Epidermal melanocyte (primary cell): ENCODE data around the gene ANO9.

ENCODE experiments used
- DNase-seq: peaks from one replicate; pipeline ENCODE4 v3.0.0; 2011; ENCODE audit warnings: low spot score; ENCODE audit not compliant: insufficient read length

The ANO9 gene

DNA sequence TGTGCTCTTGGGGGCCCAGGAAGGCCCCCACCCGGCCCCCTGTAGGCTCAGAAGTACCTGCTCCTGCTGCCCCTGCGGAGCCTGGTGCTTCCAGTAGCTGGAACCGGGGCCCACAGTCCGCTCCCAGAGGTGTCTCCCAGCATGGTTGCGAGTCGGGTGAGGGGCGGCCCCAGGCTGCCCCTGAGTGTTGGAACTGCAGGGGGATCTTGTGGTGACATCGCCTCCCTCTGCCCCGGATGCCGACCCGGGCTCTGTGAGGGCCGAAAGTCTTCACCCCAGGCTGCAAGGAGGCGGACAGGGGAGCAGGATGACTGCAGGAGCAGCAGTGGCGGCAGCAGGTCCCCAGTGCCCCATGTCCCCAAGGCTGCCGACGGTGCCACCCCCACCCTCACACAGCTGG, 57.3 kb downstream of the ANO9 start:
- no peak for DNase-seq

DNA sequence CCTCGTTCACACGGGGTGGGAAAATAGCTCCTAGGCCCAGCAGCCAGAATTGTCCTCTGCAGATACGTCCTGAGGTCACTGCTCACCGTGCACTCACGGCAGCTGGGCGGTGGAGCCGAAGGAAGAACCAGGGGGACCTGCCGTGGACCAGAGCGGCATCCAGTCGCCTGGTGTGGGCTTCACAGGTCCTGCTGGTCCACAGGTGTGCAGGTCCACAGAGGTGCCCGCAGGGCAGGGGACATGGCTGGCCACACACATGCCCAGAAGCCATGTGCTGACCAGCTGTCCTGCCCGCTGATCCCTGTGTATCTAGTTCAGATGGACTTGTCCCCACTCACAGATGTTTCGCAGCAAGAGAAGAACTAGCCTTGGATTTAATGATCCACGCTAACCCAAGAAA, 58.4 kb downstream of the ANO9 start:
- DNase-seq, result no peak

- DNase-seq, result no peak
These were observed 59.7 kb downstream of the ANO9 start for GRCh38 chr11:382081-382629.

GRCh38 chr11:381501-382072, 60.2 kb downstream of the ANO9 start:
- DNase-seq, result no peak

DNA sequence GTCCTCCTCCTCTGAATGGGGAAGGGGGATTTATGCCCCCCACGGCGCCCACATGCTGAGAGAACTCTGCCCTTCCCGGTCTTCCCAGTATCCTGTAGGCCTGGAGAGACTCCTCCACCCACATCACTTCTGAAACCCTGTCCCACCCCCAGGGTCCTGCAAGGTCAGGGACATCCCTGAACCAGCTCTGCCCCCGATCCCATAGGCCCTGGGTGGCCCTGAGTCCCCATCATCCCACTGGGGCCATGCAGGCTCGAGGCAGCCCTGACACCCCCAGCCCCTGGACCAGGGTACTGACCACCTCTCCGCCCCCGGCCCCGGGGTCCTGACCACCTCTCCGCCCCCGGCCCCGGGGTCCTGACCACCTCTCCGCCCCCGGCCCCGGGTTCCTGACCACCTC, 60.8 kb downstream of the ANO9 start:
- DNase-seq, result no peak

- DNase-seq, result no peak
These were observed 61.3 kb downstream of the ANO9 start for GRCh38 chr11:380491-380890.

DNA sequence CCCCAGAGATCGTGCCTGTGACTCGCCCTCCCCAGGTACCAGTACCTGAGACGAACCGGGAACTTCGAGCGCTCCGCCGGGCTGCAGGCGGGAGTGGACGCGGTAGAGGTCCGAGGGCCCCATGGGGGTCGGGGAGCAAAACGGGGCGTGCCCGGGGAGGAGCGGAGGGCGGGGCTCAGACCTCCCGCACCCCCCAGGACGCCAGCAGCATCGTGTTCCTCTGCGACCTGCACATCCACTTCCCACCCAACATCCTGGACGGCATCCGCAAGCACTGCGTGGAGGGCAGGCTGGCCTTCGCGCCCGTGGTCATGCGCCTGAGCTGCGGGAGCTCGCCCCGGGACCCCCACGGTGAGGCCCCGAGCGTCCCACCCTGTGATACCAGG, 61.7 kb downstream of the ANO9 start:
- no peak for DNase-seq

DNA sequence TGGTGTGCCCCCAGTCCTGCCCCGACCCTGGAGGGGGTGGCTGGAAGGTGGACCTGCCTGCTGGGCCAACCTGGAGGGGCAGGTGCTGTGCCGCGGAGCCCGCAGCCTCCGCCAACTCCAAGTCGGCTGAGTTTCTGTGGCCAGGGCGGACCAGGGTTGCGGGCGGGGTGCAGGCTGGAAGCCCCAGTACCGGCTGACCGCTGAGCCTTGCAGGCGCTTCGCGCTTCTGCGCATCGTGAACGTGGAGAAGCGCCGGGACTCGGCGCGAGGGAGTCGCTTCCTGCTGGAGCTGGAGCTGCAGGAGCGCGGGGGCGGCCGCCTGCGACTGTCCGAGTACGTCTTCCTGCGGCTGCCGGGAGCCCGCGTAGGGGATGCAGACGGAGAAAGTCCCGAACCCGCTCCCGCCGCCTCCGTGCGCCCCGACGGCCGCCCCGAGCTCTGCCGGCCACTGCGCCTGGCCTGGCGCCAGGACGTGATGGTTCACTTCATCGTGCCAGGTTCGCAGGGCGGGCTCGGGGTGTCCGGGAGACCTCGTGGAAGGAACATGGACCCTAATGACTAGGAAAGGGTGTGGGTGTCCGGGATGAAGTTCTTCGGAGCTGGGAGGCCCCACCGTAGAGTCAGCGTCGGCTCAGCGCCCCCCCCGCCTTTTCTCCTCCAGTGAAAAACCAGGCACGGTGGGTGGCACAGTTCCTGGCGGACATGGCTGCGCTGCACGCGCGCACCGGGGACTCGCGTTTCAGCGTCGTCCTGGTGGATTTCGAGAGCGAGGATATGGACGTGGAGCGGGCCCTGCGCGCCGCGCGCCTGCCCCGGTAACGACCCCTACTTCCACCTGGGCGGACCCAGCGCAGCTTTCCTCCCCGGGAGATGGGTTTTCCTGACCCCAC, 62.4 kb downstream of the ANO9 start:
- no peak for DNase-seq

- DNase-seq, result peak; percentile 18
These were observed 63.8 kb downstream of the ANO9 start for GRCh38 chr11:377883-378500.

DNA sequence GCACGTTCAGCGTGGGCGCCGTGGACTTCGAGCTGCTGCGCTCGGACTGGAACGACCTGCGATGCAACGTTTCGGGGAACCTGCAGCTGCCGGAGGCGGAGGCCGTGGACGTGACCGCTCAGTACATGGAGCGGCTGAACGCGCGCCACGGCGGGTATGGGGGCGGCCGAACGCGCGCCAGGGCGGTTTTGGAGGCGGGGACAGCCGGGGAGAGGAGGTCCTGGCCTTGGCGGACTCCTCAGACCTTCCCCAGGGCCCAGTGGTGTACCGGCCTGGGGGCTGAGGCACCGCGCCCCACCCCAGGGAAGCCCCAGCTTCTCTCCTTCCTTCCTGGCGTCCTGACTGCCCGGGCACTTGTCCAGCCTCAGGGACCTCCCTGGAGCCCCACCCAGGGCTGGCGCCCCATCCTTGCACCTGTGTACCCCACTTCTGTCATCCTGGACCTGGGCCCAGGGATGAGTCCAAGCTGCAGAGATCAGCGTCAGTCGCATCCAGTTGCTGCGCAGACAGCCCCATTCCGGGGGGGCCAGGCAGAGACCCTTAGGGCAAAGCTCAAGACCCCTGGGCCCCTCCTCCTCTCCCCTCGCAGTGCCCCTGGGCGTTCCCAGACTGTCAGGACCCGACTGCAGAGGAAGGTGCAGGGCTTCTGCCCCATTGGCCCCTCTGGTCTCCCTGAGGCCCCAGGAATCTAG, 64.5 kb downstream of the ANO9 start:
- peak; percentile 15 for DNase-seq

DNA sequence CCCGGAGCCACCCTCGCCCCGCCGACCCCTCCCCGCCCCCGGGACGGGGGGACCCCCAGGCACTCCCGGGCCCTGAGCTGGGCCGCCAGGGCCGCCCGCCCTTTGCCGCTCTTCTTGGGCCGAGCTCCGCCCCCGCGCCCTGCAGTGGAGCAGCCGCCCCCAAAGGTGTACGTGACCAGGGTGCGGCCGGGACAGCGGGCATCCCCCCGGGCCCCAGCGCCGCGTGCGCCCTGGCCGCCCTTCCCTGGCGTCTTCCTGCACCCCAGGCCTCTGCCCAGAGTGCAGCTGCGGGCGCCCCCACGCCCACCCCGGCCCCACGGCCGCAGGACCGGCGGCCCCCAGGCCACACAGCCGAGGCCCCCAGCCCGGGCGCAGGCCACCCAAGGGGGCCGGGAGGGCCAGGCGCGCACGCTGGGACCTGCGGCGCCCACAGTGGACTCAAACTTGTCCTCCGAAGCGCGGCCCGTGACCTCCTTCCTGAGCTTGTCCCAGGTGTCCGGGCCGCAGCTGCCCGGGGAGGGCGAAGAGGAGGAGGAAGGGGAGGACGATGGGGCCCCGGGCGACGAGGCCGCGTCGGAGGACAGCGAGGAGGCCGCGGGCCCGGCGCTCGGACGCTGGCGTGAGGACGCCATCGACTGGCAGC, 65.2 kb downstream of the ANO9 start:
- DNase-seq, result peak; percentile 10

DNA sequence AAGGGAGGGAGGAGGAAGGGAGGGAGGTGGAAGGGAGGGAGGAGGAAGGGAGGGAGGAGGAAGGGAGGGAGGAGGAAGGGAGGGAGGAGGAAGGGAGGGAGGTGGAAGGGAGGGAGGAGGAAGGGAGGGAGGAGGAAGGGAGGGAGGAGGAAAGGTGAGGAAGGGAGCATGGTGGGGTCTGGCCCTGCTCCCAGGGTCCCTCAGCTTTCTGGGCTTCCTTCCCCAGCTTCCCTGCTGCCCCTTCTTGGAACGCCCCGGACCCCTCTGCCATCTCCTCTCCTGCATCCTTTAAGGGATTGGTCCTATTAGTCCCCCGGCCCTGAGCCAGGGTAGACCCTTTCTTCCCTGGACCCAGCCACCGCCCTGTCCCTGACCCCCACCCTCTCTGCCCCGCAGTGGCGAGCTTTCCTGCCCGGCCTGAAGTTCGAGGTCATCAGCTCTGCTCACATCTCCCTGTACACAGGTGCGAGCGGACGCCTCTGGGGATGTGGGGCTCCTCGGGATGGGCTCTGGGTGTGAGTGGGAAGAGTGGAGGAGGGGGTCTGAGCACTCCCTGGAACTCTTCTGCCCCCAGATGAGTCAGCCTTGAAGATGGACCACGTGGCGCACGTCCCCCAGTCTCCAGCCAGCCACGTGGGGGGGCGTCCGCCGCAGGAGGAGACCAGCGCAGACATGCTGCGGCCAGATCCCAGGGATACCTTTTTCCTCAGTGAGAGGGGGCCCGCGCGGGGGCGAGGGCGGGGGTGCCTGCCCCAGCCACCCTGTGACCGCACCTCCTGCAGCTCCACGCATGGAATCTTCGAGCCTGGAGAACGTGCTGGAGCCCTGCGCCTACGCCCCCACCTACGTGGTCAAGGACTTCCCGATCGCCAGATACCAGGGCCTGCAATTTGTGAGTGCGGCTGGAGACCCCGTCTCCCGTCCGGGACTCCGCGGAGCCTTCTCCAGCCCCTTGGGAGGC, 66.5 kb downstream of the ANO9 start:
- DNase-seq, result peak; percentile 15

- peak; percentile 100 for DNase-seq
These were observed 67.9 kb downstream of the ANO9 start for GRCh38 chr11:373716-374551.

DNA sequence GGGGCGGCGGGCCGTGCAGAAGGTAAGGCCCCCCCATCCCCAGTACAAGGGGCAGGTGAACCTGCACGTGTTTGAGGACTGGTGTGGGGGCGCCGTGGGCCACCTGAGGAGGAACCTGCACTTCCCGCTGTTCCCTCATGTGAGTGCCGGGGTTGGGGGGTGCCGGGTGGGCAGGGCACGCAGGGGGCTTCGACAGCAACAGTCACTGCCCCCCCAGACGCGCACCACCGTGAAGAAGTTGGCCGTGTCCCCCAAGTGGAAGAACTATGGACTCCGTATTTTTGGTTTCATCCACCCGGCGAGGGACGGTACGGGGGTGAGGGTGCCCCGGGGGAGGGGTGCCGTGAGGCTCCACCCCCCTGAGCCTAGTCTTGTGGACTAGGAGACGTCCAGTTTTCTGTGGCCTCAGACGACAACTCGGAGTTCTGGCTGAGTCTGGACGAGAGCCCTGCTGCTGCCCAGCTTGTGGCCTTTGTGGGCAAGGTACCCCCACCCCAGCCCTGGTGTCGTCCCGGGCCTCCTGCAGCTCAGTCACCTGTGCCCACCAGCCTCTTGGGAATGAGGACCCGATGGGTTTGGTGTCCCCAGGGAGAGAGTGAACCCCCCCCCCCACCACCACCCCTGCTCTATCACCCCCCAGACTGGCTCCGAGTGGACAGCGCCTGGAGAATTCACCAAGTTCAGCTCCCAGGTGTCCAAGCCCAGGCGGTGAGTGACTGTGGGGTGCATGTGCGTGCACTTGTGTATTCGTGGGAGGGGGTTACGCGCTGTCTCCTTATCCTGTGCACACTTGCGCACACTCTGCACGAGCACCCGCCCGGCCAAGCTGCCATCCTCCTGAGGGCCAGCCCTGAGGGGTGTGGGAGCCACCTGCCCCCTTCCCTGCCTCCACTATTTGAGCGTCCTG, 68.7 kb downstream of the ANO9 start:
- peak; percentile 16 for DNase-seq

DNA sequence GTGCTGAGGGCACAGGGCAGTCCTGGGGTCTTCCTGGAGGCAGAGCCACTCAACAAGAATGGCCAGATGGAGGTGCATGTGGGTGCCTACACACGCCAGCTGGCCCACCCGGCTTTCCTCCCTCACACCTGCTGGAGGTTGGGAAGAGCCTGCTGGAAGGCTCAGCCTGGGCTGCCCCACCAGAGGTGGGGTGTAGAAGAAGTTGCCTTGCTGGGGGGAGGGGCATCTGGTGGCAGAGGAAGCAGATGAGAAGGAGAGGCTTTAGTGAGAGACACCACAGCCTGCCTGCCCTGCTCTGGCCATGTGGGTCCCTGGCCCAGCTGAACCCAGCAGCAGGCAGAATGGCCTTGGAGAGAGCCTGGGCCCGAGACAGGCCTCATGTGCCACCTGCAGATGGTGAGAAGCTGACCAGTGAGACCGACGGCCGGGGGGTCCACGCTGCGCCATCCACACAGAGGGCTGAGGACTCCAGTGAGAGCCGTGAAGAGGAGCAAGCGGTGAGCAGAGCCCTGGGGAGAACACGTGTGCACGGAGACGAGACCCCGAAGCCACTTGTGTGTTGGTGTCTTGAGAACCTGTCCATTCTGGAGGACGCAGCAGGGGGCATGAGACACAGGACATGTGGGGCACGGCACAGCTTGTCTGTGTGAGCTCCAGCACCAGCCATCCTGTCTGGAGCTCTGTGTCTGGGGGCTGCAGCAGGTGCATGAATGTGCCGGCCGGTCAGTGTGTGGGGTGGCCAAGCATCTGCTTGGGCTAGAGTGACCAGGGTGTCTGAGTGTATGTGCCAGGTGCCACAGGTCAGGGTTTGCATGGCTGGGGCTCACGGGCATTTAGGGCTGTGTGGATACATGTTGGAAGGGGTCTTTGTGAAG, 69.9 kb downstream of the ANO9 start:
- peak; percentile 16 for DNase-seq

DNA sequence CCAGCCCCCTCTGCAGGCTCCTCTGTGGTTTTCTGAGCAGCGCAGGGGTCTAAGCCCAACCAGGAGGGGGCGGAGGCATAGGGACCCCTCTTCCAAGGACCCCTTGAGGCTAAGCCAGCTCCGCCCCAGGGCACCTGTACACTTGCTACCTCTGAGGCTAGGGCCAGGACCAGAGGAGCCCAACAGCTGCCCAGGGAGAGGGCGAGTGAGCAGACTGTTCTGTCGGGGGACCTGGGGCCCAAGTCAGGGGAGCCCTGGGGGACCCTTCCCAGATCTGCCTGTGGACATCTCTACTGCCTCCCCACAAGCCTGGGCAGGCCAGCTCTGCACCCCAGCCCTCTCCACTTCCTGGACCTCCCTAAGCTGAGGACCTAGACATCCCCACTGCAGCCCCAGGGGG, 70.8 kb downstream of the ANO9 start:
- peak; percentile 17 for DNase-seq
